ENCODE results near the gene SNX6. TPM values are rescaled to one million over a fixed set of nuclear protein-coding genes. Genes with fewer than 3 reads are reported as not detected.

SNX6 gene
- total RNA-seq, 1 donor from 2014 or later, result 60.4 TPM

DNA sequence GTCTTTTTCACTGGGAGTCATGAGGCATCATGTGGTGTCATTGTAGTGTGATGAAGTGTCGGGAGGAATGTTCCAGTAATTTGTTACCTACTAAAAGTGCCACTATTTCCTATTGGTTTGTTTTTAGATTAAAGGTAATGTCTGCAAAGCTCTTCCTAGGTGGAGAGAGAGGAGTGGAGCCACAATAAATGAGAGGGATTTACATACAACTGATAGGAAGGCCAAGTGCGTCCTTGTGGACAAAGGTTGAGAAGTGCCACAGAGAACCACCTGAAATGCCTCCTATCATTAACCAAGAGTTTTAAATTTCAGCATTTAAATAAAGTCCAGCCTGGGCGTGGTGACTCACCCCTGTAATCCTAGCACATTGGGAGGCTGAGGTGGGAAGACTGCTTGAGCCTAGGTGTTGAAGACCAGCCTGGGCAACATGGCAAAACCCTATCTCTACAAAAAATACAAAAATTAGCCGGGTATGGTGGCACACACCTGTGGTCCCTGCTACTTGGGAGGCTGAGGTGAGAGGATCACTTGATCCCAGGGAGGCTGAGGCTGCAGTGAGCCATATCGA, 2.5 kb upstream of the SNX6 start:
- H3K4me3 ChIP-seq, result no peak overlapping the region
- no peaks in the 10 kb centered on the region for H3K9me3 ChIP-seq (replicated peaks)
- no peaks in the 10 kb centered on the region for H3K27me3 ChIP-seq (ENCODE audit: low read depth)
- peaks cover 29% of the 10 kb centered on the region for H3K4me1 ChIP-seq
- DNase-seq, result no peak
- no peaks in the 10 kb centered on the region for H3K36me3 ChIP-seq
- intact Hi-C loops (cut with micrococcal nuclease), result no loop called here
- TF ChIP-seq, protein P1, sequence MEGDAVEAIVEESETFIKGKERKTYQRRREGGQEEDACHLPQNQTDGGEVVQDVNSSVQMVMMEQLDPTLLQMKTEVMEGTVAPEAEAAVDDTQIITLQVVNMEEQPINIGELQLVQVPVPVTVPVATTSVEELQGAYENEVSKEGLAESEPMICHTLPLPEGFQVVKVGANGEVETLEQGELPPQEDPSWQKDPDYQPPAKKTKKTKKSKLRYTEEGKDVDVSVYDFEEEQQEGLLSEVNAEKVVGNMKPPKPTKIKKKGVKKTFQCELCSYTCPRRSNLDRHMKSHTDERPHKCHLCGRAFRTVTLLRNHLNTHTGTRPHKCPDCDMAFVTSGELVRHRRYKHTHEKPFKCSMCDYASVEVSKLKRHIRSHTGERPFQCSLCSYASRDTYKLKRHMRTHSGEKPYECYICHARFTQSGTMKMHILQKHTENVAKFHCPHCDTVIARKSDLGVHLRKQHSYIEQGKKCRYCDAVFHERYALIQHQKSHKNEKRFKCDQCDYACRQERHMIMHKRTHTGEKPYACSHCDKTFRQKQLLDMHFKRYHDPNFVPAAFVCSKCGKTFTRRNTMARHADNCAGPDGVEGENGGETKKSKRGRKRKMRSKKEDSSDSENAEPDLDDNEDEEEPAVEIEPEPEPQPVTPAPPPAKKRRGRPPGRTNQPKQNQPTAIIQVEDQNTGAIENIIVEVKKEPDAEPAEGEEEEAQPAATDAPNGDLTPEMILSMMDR (IDR thresholded peaks at IDR 0.05; ENCODE audit: borderline replicate concordance), result no peak
- H3K27ac ChIP-seq (replicated peaks), result no peak overlapping the region

DNA sequence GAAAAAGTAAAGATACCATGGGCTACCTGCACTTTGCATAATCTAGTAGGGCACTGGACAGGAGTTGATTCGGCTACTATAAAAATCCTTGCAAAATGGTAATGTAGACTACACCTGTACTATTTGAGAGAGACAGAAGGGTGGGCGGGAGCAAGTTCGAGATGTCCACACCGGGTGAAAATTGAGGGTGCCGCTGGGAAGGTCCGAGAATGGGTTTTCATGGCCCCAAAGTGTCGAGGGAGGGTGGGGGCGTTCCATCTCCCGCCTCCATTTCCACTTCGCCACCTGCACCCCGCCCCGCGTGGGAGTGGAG, 648 bp downstream of the SNX6 start:
- TF ChIP-seq, protein P1 (IDR thresholded peaks at IDR 0.05; ENCODE audit: borderline replicate concordance), result no peak
- DNase-seq, result no peak
- Histone ChIP-seq H3K4me1 (peaks cover 59% of the 10 kb centered on the region), H3K9me3 (replicated peaks) (no peaks in the 10 kb centered on the region), H3K27ac (replicated peaks) (peak overlapping the region; percentile 96), H3K36me3 (peaks cover 9% of the 10 kb centered on the region), H3K27me3 (ENCODE audit: low read depth) (no peaks in the 10 kb centered on the region), H3K4me3 (peak overlapping the region; percentile 89)
- intact Hi-C loops (cut with micrococcal nuclease), result no loop called here

DNA sequence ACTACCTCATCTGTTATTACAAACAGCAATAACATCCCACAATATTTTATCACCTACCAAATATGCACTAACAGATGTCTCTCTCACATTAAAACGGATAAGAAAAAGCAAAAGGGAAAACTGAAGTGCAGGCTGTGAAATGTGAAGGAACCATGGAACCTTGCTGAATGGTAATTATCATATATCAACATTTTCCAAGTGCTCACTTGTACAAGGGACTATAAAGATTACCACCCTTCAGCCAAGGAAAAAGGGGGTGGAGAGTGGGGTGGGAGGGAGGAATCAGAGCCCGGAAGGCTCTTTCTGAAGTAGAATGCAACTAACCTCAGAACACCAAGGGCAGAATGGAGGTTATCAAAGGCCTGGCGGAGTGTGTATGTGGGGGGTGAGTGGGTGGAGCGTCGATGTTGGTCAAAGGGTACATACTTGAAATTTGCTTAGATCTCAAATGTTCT, 1.2 kb downstream of the SNX6 start:
- peak; percentile 23 for DNase-seq
- peak overlapping the region; percentile 89 for H3K4me3 ChIP-seq
- peak overlapping the region; percentile 96 for H3K27ac ChIP-seq (replicated peaks)
- TF ChIP-seq, protein P1 (IDR thresholded peaks at IDR 0.05; ENCODE audit: borderline replicate concordance), result no peak
- peaks cover 13% of the 10 kb centered on the region for H3K36me3 ChIP-seq
- no peaks in the 10 kb centered on the region for H3K27me3 ChIP-seq (ENCODE audit: low read depth)
- peaks cover 65% of the 10 kb centered on the region for H3K4me1 ChIP-seq
- intact Hi-C loops (cut with micrococcal nuclease), result no loop called here
- H3K9me3 ChIP-seq (replicated peaks), result no peaks in the 10 kb centered on the region

DNA sequence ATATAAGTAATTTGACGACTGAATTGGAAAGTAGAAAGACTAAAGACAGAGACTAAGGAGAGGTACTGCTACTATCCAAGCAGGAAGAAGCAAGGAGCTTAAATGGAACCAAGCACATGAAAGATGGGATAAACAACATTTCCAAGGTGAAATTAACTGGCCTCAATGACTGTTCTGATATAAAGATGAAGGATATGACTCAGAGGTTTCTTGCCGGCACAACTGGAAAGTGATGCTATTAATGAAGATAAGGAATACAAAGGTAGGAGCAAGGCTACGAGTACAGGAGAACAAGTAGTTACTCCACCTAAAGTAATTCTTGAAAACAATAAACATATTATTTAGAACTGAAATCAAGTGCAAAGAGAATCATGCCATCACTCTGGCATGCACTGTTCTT, 6.4 kb downstream of the SNX6 start:
- DNase-seq, result no peak
- Histone ChIP-seq H3K36me3 (peaks cover 28% of the 10 kb centered on the region), H3K4me1 (peaks cover 71% of the 10 kb centered on the region), H3K27ac (replicated peaks) (no peak overlapping the region), H3K27me3 (ENCODE audit: low read depth) (no peaks in the 10 kb centered on the region), H3K9me3 (replicated peaks) (no peaks in the 10 kb centered on the region), H3K4me3 (no peak overlapping the region)
- intact Hi-C loops (cut with micrococcal nuclease), result no loop called here
- TF ChIP-seq, protein P1 (IDR thresholded peaks at IDR 0.05; ENCODE audit: borderline replicate concordance), result no peak

DNA sequence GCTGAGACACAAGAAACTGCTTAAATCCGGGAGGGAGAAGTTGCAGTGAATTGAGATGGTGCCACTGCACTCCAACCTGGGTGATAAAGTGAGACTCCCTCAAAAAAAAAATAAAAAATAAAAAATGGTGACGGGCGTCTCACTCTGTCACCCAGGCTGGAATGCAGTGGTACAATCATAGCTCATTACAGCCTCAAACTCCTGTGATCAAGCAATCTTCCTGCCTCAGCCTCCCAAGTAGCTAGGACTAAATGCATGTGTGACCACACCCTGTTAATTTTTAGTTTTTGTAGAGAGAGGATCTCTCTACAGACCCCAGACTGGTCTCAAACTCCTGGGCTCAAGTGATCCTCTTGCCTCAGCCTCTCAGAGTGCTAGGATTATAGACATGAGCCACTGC, 9.1 kb downstream of the SNX6 start:
- H3K36me3 ChIP-seq, result peaks cover 42% of the 10 kb centered on the region

More for the DNA sequence above, 9.1 kb downstream of the SNX6 start:
- H3K4me3 ChIP-seq, result no peak overlapping the region
- no peak for DNase-seq
- no peak overlapping the region for H3K27ac ChIP-seq (replicated peaks)
- intact Hi-C loops (cut with micrococcal nuclease), result no loop called here
- no peaks in the 10 kb centered on the region for H3K9me3 ChIP-seq (replicated peaks)
- TF ChIP-seq, protein P1 (IDR thresholded peaks at IDR 0.05; ENCODE audit: borderline replicate concordance), result no peak
- no peaks in the 10 kb centered on the region for H3K27me3 ChIP-seq (ENCODE audit: low read depth)
- H3K4me1 ChIP-seq, result peaks cover 44% of the 10 kb centered on the region
